Nephron (organoid): Measurements from ENCODE around the gene LEMD2.
A peak's percentile ranks its signal among the peaks of the same experiment; 100 is the strongest.

ENCODE experiments used
- H3K27ac Mint-ChIP-seq, 3 experiments: 2 replicates each; pipeline ENCODE4 v1.8.0; 2020; ENCODE audit warnings: mixed read lengths in 3 of 3, mild to moderate bottlenecking in 2 of 3, moderate library complexity in 1 of 3
- H3K27me3 Mint-ChIP-seq: 2 replicates; pipeline ENCODE4 v1.8.0; 2021; ENCODE audit warnings: low read depth, mild to moderate bottlenecking, moderate library complexity, mixed read lengths
- H3K36me3 Mint-ChIP-seq: 2 replicates; pipeline ENCODE4 v1.8.0; 2020; ENCODE audit warnings: low read depth, mixed read lengths
- H3K4me1 Mint-ChIP-seq: 2 replicates; pipeline ENCODE4 v1.8.0; 2020; ENCODE audit warnings: mixed read lengths
- H3K4me3 Mint-ChIP-seq, 3 experiments: 2 replicates each; pipeline ENCODE4 v1.8.0; 2020; ENCODE audit warnings: mild to moderate bottlenecking in 3 of 3, mixed read lengths in 3 of 3, moderate library complexity in 2 of 3
- H3K9me3 Mint-ChIP-seq: 2 replicates; pipeline ENCODE4 v1.8.0; 2020; ENCODE audit warnings: mixed read lengths
- CTCF ChIP-seq, 3 experiments: fragments of 200-600 bp; sonication (generic); IDR thresholded peaks; one replicate each; pipeline ENCODE4 v1.5.0; 2021; ENCODE audit warnings: antibody characterized with exemption in 3 of 3; ENCODE audit not compliant: unreplicated experiment in 3 of 3

Gene LEMD2

DNA sequence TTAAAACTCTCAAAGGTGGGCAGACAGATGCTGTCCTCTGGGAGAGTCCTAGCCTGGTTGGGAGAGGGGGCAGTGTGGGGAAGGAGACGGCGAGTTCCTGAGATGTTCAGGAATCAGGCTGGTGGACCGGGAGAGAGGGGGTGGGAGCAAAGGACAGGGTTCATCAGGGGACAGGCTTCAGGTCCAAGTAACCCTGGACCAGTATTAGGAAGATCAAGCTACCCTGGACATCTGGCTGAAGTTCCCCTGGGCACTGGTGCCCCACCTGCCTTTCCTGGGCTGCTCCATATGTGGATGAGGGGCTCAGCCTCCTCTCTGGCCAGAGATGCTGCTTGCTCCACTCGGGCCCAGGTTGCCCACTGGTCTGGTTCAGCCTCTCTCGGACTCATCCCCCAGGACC is 41.1 kb downstream of the LEMD2 start:
- peaks cover 79% of the 10 kb centered on the region for H3K4me1 Mint-ChIP-seq
- H3K4me3 Mint-ChIP-seq = peak overlapping the region in 2 of 3 experiments; percentile 29 to 39
- no peaks in the 10 kb centered on the region for H3K9me3 Mint-ChIP-seq
- H3K27me3 Mint-ChIP-seq = peaks cover 26% of the 10 kb centered on the region
- peak overlapping the region in 2 of 3 experiments; percentile 56 to 95 for H3K27ac Mint-ChIP-seq
- H3K36me3 Mint-ChIP-seq = no peaks in the 10 kb centered on the region
- no peak for TF ChIP-seq CTCF (IDR thresholded peaks at IDR 0.05; ENCODE audit: unreplicated experiment in 3 of 3)

DNA sequence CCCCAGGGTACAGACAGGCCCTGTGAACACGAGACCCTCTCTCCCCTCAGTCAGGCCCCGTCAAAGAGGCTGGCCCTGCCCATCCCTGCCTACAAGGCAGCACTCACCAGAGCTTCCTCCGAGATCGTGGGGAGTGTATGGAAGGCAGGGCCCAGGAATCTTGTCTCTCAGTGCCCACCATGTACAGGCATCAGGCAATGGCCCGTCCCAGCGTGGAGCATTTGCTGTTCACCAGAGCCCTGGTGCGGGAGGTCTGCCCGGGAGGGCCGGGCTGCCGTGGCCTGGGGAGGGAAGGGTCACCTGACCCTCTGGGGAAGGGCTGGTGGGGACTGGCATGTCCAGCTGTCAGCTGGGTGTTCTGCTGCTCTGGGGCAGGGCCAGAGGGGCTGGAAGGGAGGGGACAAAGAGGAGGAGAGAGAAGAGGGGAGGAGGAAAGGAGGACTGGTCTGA is 42.3 kb downstream of the LEMD2 start, which contains the start of gene IP6K3:
TSS of gene IP6K3 (minus strand) at position 255 of the 450 bp plus-strand sequence. CDS start 11,429 bp downstream, outside the sequence.
- Mint-ChIP-seq H3K27ac (peak within 1 kb of the TSS; percentile 89 to 95 (median 90)), H3K27me3 (peaks cover 26% of the 10 kb centered on the region), H3K4me3 (peak within 1 kb of the TSS; percentile 72 to 86 (median 78)), H3K36me3 (no peaks in the 10 kb centered on the region), H3K9me3 (no peaks in the 10 kb centered on the region), H3K4me1 (peaks cover 83% of the 10 kb centered on the region)
- TF ChIP-seq CTCF (IDR thresholded peaks at IDR 0.05; ENCODE audit: unreplicated experiment in 3 of 3) = no peak

DNA sequence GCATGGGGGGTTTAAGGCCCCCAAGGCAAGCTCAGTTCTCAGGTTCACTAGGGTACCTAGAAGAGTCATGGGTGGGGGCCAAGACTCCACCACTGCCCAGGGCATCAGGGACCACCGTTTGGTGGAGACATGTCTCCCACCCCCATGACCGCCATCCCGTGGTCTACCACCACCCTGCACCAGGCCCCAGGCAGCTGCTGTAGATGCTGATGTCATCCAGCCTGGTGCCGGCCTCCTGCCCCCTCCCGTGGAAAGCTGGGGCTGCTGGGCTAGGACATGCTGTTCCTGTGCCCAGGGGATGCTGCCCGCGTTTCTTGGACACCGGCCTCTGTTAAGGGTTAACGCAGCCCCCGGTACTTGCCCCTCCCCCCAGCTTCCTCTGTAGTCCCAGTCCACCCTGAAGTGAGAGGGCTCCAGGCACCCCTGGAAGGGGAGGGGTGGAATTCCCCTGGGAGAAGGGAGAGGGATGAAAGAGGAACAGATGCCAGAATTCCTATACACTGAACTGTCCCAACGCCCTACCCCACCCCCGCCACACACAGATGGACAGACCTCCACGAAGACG is 42.8 kb downstream of the LEMD2 start:
- H3K4me3 Mint-ChIP-seq = peak overlapping the region; percentile 63 to 86 (median 78)
- peaks cover 26% of the 10 kb centered on the region for H3K27me3 Mint-ChIP-seq
- TF ChIP-seq CTCF (IDR thresholded peaks at IDR 0.05; ENCODE audit: unreplicated experiment in 3 of 3) = no peak
- H3K27ac Mint-ChIP-seq = peak overlapping the region in 2 of 3 experiments; percentile 90 to 95
- no peaks in the 10 kb centered on the region for H3K36me3 Mint-ChIP-seq
- H3K9me3 Mint-ChIP-seq = no peaks in the 10 kb centered on the region
- H3K4me1 Mint-ChIP-seq = peaks cover 79% of the 10 kb centered on the region

GRCh38 chr6:33745548-33745947 is 43.4 kb downstream of the LEMD2 start:
- H3K4me3 Mint-ChIP-seq = peak overlapping the region; percentile 72 to 86 (median 78)
- peak overlapping the region; percentile 89 to 95 (median 90) for H3K27ac Mint-ChIP-seq
- H3K27me3 Mint-ChIP-seq = peaks cover 20% of the 10 kb centered on the region
- TF ChIP-seq CTCF (IDR thresholded peaks at IDR 0.05; ENCODE audit: unreplicated experiment in 3 of 3) = no peak
- H3K36me3 Mint-ChIP-seq = no peaks in the 10 kb centered on the region
- H3K4me1 Mint-ChIP-seq = peaks cover 73% of the 10 kb centered on the region
- H3K9me3 Mint-ChIP-seq = no peaks in the 10 kb centered on the region

DNA sequence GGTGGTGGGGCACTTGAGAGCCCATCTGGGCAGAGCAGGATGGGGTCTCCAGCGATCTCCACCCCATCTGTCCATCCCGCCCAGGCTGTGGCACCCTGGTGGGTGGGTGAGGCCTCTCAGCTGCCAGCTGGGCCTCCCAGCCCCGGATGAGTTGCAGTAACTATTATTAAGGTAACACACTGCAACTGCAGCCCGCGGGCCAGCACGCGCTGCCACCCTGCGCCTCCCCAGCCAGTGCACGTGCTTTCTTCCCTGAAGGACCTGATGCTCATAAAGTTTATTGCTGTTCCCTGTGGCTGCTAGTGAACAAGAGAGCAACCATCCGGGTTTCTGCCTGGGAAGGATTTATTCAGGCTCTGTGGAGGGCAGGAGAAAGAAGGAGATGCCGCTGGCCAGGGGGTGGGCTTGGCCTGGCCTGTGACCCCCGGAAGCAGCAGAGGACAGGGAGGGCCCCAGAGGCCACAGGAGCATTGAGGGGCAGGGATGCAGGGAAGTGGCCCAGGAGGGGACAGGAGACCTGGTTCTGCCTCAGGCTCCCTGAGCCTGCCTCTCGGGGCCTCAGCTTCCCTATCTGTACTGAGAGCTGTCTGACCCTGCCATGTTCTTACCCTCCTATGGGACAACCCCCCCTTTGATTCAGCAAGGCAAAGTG is 43.9 kb downstream of the LEMD2 start:
- TF ChIP-seq CTCF (IDR thresholded peaks at IDR 0.05; ENCODE audit: unreplicated experiment in 3 of 3) = no peak
- Mint-ChIP-seq H3K36me3 (no peaks in the 10 kb centered on the region), H3K4me3 (peak overlapping the region; percentile 72 to 86 (median 78)), H3K27ac (peak overlapping the region; percentile 89 to 95 (median 90)), H3K27me3 (peaks cover 17% of the 10 kb centered on the region), H3K4me1 (peaks cover 68% of the 10 kb centered on the region), H3K9me3 (no peaks in the 10 kb centered on the region)
